ENCODE data around the gene SEZ6. TPM values are rescaled to one million over a fixed set of nuclear protein-coding genes. Genes with fewer than 3 reads are reported as not detected.
"Not testable (repeated sequence)": the region's sequence is repeated elsewhere in the genome, so short reads cannot be mapped to it uniquely, and the experiment has no call there.

SEZ6 gene
- total RNA-seq, 1 donor = 0.94 TPM

GRCh38 chr17:28938552-28938951 lies 67.3 kb downstream of the SEZ6 start:
- no peaks in the 10 kb centered on the region for H3K27me3 ChIP-seq (ENCODE audit: insufficient read depth, low read length)
- no peak overlapping the region for H3K4me3 ChIP-seq (ENCODE audit: low read length)
- H3K9me3 ChIP-seq (ENCODE audit: low read depth, low read length) = no peaks in the 10 kb centered on the region
- peaks cover 57% of the 10 kb centered on the region for H3K4me1 ChIP-seq (ENCODE audit: insufficient read depth, low read length)

- Histone ChIP-seq H3K4me1 (ENCODE audit: insufficient read depth, low read length) (peaks cover 62% of the 10 kb centered on the region), H3K4me3 (ENCODE audit: low read length) (no peak overlapping the region), H3K27me3 (ENCODE audit: insufficient read depth, low read length) (no peaks in the 10 kb centered on the region)
These were observed 68.6 kb downstream of the SEZ6 start for GRCh38 chr17:28937044-28937729.

GRCh38 chr17:28935744-28936460 lies 69.9 kb downstream of the SEZ6 start:
- Histone ChIP-seq H3K4me1 (ENCODE audit: insufficient read depth, low read length) (peaks cover 52% of the 10 kb centered on the region), H3K27me3 (ENCODE audit: insufficient read depth, low read length) (no peaks in the 10 kb centered on the region), H3K4me3 (ENCODE audit: low read length) (no peak overlapping the region), H3K9me3 (ENCODE audit: low read depth, low read length) (no peaks in the 10 kb centered on the region)

More at GRCh38 chr17:28937044-28937729, 68.6 kb downstream of the SEZ6 start:
- no peaks in the 10 kb centered on the region for H3K9me3 ChIP-seq (ENCODE audit: low read depth, low read length)

DNA sequence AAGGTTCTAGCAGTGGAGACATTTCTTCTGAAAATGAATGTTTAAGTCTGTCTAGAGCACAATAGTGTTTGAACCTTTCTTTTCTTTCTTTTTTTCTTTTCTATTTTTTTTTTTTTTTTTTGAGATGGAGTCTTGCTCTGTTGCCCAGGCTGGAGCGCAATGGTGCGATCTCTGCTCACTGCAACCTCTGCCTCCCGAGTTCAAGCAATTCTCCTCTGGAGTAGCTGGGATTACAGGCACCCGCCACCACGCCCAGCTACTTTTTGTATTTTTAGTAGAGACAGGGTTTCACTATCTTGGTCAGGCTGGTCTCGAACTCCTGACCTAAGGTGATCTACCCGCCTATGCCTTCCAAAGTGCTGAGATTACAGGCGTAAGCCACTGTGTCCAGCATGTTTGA lies 71.3 kb downstream of the SEZ6 start:
- H3K4me3 ChIP-seq (ENCODE audit: low read length); H3K9me3 ChIP-seq (ENCODE audit: low read depth, low read length); H3K27me3 ChIP-seq (ENCODE audit: insufficient read depth, low read length): not testable (repeated sequence)
- H3K4me1 ChIP-seq (ENCODE audit: insufficient read depth, low read length) = peaks cover 45% of the 10 kb centered on the region

DNA sequence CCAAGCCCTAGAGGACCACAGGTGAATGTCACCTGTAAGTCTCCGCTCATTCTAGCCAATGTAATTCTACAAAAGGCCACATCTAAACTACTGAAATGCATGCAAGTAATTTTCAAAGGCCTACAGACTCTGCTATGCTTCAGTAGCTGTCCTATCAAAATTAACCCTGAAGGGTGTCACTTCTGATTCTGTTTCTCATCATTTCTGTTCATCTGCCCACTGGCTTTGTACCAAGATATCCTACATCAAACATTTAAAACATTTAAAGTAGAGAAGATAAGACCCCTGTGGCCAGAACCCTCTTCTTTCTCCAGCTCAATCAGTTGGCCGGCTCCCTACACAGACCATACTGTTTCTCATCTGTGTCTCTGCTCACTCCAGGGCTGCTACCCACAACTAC lies 76.0 kb downstream of the SEZ6 start:
- Histone ChIP-seq H3K4me1 (ENCODE audit: insufficient read depth, low read length) (peaks cover 48% of the 10 kb centered on the region), H3K4me3 (ENCODE audit: low read length) (no peak overlapping the region)

DNA sequence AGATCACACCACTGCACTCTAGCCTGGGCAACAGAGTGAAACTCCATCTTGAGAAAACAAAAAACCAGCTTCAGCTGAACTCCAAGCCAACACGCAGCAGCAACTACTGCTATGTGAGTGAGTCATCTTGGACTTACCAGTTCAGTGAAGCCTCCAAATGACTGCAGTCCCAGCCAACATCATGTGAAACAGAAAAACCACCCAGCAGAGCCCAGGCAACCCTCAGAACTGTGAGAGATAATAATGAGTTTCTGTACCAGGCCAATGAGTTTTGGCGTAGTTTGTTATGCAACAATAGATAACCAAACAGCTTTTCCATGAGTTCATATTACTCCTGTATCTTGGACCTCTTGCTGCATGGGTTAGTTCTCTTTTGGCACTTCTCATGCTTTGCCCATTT lies 77.8 kb downstream of the SEZ6 start:
- H3K4me3 ChIP-seq (ENCODE audit: low read length) = no peak overlapping the region
- H3K4me1 ChIP-seq (ENCODE audit: insufficient read depth, low read length) = peaks cover 57% of the 10 kb centered on the region
- no peaks in the 10 kb centered on the region for H3K9me3 ChIP-seq (ENCODE audit: low read depth, low read length)
- H3K27me3 ChIP-seq (ENCODE audit: insufficient read depth, low read length) = no peaks in the 10 kb centered on the region

More for the DNA sequence above, 76.0 kb downstream of the SEZ6 start:
- no peaks in the 10 kb centered on the region for H3K9me3 ChIP-seq (ENCODE audit: low read depth, low read length)
- H3K27me3 ChIP-seq (ENCODE audit: insufficient read depth, low read length) = no peaks in the 10 kb centered on the region

DNA sequence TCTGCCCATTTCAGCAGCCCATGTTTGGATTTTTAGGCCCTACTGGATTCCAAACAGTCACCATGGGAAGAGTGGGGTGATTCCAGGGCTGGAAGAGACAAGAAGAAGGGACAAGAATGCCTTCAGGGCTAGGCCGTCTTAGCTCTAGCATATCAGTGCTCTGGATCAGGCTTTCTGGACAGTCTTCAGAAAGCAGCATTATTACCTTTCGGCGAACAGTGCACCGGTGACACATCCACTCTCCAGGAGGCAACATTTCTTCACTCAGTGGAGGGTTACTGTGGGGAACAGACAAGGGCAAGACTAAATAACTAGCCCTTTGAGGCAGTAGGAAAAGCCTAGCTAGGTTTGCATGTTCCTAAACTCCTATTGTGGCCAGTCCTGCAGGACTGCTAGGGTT lies 79.0 kb downstream of the SEZ6 start:
- Histone ChIP-seq H3K4me1 (ENCODE audit: insufficient read depth, low read length) (peaks cover 52% of the 10 kb centered on the region), H3K4me3 (ENCODE audit: low read length) (no peak overlapping the region), H3K9me3 (ENCODE audit: low read depth, low read length) (no peaks in the 10 kb centered on the region), H3K27me3 (ENCODE audit: insufficient read depth, low read length) (no peaks in the 10 kb centered on the region)

- no peaks in the 10 kb centered on the region for H3K27me3 ChIP-seq (ENCODE audit: insufficient read depth, low read length)
- H3K4me3 ChIP-seq (ENCODE audit: low read length) = no peak overlapping the region
- peaks cover 52% of the 10 kb centered on the region for H3K4me1 ChIP-seq (ENCODE audit: insufficient read depth, low read length)
These were observed 79.5 kb downstream of the SEZ6 start for GRCh38 chr17:28926366-28926765.

GRCh38 chr17:28925912-28926365 lies 79.9 kb downstream of the SEZ6 start:
- H3K4me1 ChIP-seq (ENCODE audit: insufficient read depth, low read length) = peaks cover 51% of the 10 kb centered on the region
- no peaks in the 10 kb centered on the region for H3K9me3 ChIP-seq (ENCODE audit: low read depth, low read length)
- H3K27me3 ChIP-seq (ENCODE audit: insufficient read depth, low read length) = no peaks in the 10 kb centered on the region
- no peak overlapping the region for H3K4me3 ChIP-seq (ENCODE audit: low read length)

More at GRCh38 chr17:28926366-28926765, 79.5 kb downstream of the SEZ6 start:
- H3K9me3 ChIP-seq (ENCODE audit: low read depth, low read length) = no peaks in the 10 kb centered on the region

GRCh38 chr17:28920201-28920600 lies 85.6 kb downstream of the SEZ6 start:
- H3K9me3 ChIP-seq (ENCODE audit: low read depth, low read length) = no peaks in the 10 kb centered on the region
- H3K27me3 ChIP-seq (ENCODE audit: insufficient read depth, low read length) = no peaks in the 10 kb centered on the region
- H3K4me1 ChIP-seq (ENCODE audit: insufficient read depth, low read length) = peaks cover 13% of the 10 kb centered on the region
- no peak overlapping the region for H3K4me3 ChIP-seq (ENCODE audit: low read length)

GRCh38 chr17:28918295-28918694 lies 87.5 kb downstream of the SEZ6 start:
- H3K27me3 ChIP-seq (ENCODE audit: insufficient read depth, low read length) = no peaks in the 10 kb centered on the region
- H3K4me3 ChIP-seq (ENCODE audit: low read length) = no peak overlapping the region
- no peaks in the 10 kb centered on the region for H3K9me3 ChIP-seq (ENCODE audit: low read depth, low read length)
- H3K4me1 ChIP-seq (ENCODE audit: insufficient read depth, low read length) = no peaks in the 10 kb centered on the region

- Histone ChIP-seq H3K9me3 (ENCODE audit: low read depth, low read length) (no peaks in the 10 kb centered on the region), H3K27me3 (ENCODE audit: insufficient read depth, low read length) (no peaks in the 10 kb centered on the region), H3K4me1 (ENCODE audit: insufficient read depth, low read length) (no peaks in the 10 kb centered on the region), H3K4me3 (ENCODE audit: low read length) (no peak overlapping the region)
These were observed 88.4 kb downstream of the SEZ6 start for GRCh38 chr17:28917465-28917864.

DNA sequence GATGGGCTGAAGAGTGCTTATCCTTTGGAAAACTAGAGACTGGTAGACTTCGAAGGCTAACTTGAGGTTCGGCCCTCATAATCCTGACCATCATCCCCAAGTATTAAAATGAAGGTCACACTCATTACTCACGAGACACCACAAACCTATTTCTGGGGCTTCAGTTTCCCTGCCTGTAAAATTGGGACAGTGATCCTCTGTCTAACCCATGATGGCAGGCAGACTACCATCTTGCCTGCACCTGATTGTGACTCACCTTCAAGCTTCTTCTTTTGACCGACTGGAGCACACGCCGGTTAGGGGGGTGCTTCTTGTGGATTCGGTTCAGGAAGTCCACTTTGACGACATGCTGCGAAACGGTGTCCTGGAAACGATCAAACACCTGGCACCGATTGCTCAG lies 88.8 kb downstream of the SEZ6 start:
- H3K4me3 ChIP-seq (ENCODE audit: low read length) = no peak overlapping the region

DNA sequence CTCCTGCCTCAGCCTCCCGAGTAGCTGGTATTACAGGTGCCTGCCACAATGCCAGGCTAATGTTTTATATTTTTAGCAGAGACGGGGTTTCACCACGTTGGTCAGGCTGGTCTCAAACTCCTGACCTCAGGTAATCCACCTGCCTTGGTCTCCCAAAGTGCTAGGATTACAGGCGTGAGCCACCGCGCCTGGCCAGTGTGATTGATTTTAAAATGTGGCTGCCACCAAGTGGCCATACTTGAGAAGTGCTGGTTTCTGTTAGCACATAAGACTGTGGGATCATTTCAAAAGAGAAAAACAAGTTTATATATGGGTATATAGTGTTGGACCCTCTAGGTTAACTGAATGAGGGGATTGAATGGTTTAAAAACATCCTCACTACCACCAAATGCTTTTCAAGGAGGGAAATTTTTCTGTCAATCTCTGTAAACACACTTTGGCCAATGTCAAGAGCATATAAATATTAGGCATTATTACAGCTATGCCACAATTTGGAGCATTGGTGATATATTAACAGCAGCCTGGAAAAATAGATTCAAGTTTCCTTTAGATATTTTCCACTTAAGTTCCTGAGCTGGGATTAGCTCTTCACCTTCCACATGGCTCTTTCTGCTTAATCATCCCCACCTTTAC lies 89.4 kb downstream of the SEZ6 start:
- Histone ChIP-seq H3K4me1 (ENCODE audit: insufficient read depth, low read length) (no peaks in the 10 kb centered on the region), H3K4me3 (ENCODE audit: low read length) (no peak overlapping the region), H3K9me3 (ENCODE audit: low read depth, low read length) (no peaks in the 10 kb centered on the region), H3K27me3 (ENCODE audit: insufficient read depth, low read length) (no peaks in the 10 kb centered on the region)

More for the DNA sequence above, 88.8 kb downstream of the SEZ6 start:
- Histone ChIP-seq H3K9me3 (ENCODE audit: low read depth, low read length) (no peaks in the 10 kb centered on the region), H3K4me1 (ENCODE audit: insufficient read depth, low read length) (no peaks in the 10 kb centered on the region), H3K27me3 (ENCODE audit: insufficient read depth, low read length) (no peaks in the 10 kb centered on the region)

DNA sequence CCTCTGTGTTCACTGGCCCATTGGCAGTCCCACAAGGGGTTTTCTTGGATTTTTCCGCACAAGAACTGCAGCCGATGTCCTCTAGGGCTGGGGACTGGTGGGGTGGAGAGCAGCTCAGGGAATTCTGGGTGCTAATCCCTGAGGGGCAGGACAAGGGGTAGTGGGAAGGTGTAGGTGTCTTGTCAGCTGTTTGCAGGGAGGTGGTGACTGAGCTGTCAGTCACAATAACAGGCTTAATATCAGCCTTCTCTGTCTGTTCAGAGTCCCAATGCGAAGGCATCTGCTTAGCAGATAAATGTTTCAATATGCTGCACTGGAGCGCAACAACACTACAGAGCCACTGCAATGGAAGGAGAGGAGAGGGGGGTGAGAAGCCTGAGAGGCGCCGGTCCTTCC lies 92.9 kb downstream of the SEZ6 start:
- Histone ChIP-seq H3K4me3 (ENCODE audit: low read length) (no peak overlapping the region), H3K27me3 (ENCODE audit: insufficient read depth, low read length) (no peaks in the 10 kb centered on the region), H3K4me1 (ENCODE audit: insufficient read depth, low read length) (no peaks in the 10 kb centered on the region)

More for the DNA sequence above, 92.9 kb downstream of the SEZ6 start:
- no peaks in the 10 kb centered on the region for H3K9me3 ChIP-seq (ENCODE audit: low read depth, low read length)

Measured in mononuclear cell (primary cell).